Stimulated activated CD4-positive, alpha-beta T cell treated with anti-CD3 and anti-CD28 coated beads, Interleukin-1b, Interleukin-23, amount 100 ng/mL, for 48 hours (primary cell): Measurements from ENCODE around the gene GNPDA1.
"Not testable (repeated sequence)": the region's sequence is repeated elsewhere in the genome, so short reads cannot be mapped to it uniquely, and the experiment has no call there.

Source experiments
- DNase-seq: peaks from one replicate; pipeline ENCODE4 v3.0.0-alpha.2; 2020

GNPDA1 gene

GRCh38 chr5:142012792-142013388 lies at the start of gene GNPDA1:
Gene GNPDA1, minus strand, starts transcription at chr5:142013027. Its CDS starts 992 bp downstream, at chr5:142012035.
- DNase-seq: peak; percentile 62

GRCh38 chr5:142059304-142059940 lies 46.6 kb upstream of the GNPDA1 start:
- DNase-seq: no peak

GRCh38 chr5:142057697-142058056 lies 44.9 kb upstream of the GNPDA1 start:
- DNase-seq: no peak

DNA sequence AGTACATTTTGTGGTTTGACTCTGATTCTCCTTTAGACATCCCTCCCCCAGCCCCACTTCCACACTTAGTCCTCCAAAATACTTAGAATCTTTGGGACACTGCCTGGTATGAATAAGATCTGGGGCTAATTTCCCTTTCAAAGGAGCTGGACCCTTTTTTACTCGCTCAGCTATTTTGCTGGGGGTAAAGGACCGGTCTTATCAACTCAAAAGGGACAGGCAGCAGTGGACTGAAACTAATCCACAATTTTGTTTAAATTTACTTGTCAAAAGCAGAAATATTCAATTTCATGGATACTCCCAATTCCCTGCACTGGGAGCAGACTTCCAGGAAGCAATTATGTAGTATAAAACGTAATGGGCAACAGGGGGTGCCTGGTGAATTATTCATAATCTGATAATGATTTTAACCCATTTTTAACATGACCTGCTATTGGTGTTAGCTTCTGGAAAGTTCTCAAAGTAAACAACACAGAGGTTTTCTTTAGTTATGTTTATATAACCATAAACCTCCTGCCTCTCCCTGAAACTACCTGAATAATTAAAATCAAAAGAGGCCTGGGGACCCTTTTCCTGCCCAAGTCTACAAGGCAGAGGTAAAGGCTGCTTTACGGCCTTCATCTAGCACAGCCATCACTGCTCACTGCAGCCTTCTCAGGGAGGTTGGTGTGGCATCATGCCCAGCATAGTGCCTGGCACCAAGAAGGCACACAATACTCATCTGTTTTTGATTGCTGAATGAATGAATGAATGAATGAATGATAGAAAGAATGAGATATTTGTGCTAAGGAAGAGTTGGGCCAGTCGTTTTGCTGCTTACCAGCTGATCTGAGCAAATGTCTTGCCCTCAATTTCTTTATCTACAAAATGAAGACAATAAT lies 44.2 kb upstream of the GNPDA1 start:
- no peak for DNase-seq

GRCh38 chr5:142055301-142055700 lies 42.5 kb upstream of the GNPDA1 start:
- no peak for DNase-seq

DNA sequence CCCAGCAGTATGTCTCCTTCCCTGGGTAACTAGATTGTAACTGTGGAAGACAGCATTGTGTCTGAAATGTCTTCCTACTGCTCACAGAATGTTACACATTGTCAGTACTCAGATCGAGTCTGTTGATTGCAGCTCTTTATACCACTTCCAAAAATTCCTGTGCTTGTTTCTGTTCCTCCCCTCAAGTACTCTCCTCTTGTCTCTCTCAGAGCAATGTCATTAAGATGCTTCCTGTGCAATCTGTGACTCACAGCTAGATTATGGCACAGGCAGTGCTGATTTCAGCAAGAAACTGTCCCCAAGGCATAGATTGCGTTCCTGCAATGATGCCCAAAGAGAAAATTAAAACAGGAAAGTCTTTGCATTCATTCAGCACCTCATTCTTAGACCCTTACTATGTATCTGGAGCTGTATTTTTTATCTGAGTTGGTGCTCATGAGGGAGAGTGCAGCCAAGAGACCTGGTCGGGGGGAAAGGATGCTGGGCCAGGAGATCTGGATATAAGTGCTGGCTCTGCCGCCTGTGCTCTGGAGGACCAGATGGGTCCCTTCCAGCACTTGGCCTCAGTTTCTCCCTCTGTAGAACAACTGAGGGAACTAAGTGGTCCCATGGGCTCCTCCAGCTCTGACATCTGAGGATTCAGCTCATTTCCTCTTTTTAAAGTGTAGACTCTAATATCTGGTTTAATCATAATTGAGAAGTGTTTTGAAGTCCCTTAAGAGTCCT lies 40.8 kb upstream of the GNPDA1 start:
- no peak for DNase-seq

- DNase-seq: not testable (repeated sequence)
Observed at GRCh38 chr5:142052026-142052425, 39.2 kb upstream of the GNPDA1 start.

DNA sequence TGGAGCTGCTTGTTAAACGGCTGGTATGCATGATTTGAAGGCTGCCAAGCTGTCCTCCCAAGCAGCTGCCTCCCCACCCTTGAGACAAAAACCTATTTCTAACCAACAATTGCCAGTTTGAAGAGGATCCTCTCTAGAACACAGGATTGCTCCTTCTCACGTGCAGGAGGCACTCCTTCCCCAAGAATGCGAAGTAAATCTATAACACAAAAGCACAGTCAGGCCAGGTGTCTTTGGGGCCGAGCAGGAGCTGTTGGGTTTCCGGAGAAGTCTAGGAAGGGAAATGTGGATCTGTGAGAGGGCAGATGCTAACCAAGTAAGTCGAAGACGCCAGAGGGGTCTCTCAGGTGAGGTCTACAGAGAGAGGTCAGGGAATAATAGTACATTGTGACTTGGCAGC lies 35.4 kb upstream of the GNPDA1 start:
- DNase-seq: no peak

GRCh38 chr5:142046191-142046590 lies 33.4 kb upstream of the GNPDA1 start:
- no peak for DNase-seq

GRCh38 chr5:142040881-142041280 lies 28.1 kb upstream of the GNPDA1 start:
- DNase-seq: not testable (repeated sequence)

- DNase-seq: no peak
Observed at GRCh38 chr5:142040285-142040684, 27.5 kb upstream of the GNPDA1 start.

DNA sequence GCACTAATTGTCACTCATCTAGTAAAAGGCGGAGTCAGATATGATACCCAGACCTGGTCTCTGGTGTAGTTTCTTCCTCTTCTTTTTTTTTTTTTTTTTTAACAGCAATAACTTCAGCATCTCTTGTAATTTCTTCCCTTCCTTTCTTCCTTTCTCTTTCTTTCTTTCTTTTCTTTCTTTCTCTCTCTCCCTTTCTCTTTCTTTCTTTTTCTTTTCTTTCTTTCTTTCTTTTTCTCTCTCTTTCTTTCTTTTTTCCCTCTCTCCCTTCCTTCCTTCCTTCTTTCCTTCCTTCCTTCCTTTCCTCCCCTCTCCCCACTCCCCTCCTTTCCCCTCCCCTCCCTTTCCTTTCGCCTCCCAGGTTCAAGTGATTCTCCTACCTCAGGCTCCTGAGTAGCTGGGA lies 25.9 kb upstream of the GNPDA1 start:
- DNase-seq: no peak

DNA sequence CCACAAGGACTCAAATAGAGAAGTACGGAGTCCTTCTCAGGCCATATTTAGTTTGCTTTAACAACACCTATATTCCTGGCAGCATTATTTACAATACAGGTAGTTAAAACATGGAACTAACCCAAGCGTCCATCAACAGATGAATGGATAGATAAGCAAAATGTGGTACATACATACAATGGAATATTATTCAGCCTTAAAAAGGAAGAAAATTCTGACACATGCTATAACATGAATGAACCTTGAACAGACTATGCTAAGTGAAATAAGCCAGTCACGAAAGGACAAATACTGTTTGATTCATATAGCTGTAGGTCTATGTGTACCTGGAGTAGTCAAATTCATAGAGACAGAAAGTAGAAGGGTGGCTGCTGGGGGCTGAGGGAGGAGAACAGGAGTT lies 24.8 kb upstream of the GNPDA1 start:
- not testable (repeated sequence) for DNase-seq

GRCh38 chr5:142036918-142037317 lies 24.1 kb upstream of the GNPDA1 start:
- DNase-seq: no peak

GRCh38 chr5:142034994-142035393 lies 22.2 kb upstream of the GNPDA1 start:
- no peak for DNase-seq

- not testable (repeated sequence) for DNase-seq
Observed at GRCh38 chr5:142033632-142034567, 21.1 kb upstream of the GNPDA1 start.

GRCh38 chr5:142032747-142033631 lies 20.2 kb upstream of the GNPDA1 start:
- DNase-seq: no peak

DNA sequence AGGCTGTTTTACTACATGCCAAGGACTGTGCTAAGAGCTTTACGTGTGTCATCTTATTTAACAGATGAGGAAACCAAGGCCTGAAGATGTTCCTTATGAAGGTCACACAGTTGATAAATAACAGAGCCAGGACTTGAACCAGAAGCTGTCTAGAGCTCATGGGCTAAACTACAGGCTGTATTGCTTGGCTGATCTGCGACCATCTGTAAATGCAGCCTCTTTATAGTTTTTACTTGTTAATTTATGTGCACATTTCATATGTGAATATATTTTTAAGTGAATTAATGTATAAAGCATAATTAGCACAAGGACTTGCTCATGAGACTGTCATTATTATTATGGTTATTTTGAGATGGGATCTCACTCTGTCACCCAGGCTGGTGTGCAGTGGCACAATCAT lies 19.3 kb upstream of the GNPDA1 start:
- DNase-seq: no peak

- DNase-seq: no peak
Observed at GRCh38 chr5:142025637-142026036, 12.8 kb upstream of the GNPDA1 start.

- DNase-seq: peak; percentile 90
Observed at GRCh38 chr5:142024771-142025304, 12.0 kb upstream of the GNPDA1 start.

DNA sequence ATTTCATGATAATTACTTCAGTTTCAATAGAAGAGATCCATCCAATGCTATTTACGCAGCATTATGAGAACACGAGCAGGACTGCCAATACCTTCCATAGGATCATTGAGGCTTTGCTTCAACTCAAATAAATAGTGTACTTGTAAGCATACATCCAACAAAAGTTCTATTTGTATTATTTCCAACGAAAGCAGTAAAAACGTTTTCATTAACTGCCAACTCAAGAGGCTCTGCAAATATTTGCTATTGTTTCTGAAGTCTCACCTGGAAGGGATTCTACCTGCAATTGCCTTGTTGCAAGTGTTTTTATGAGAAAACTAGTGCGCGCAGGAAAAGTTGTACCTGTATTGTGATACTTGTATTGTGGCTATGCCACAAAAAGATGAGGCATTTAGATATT lies 11.0 kb upstream of the GNPDA1 start:
- no peak for DNase-seq
